ENCODE results near the gene SETBP1.
A peak's percentile ranks its signal among the peaks of the same experiment; 100 is the strongest.

SETBP1 gene

GRCh38 chr18:44816050-44816449, 135.4 kb downstream of the SETBP1 start:
- peak; percentile 59 for DNase-seq (ENCODE audit: low read depth, low spot score)

GRCh38 chr18:44816477-44816876, 135.8 kb downstream of the SETBP1 start:
- DNase-seq (ENCODE audit: low read depth, low spot score) = no peak

- no peak for DNase-seq (ENCODE audit: low read depth, low spot score)
Measured at GRCh38 chr18:44817831-44818473, 137.3 kb downstream of the SETBP1 start.

GRCh38 chr18:44818668-44819403, 138.1 kb downstream of the SETBP1 start:
- DNase-seq (ENCODE audit: low read depth, low spot score) = no peak

- DNase-seq (ENCODE audit: low read depth, low spot score) = no peak
Measured at GRCh38 chr18:44819944-44820510, 139.3 kb downstream of the SETBP1 start.

- no peak for DNase-seq (ENCODE audit: low read depth, low spot score)
Measured at GRCh38 chr18:44821924-44822323, 141.2 kb downstream of the SETBP1 start.

GRCh38 chr18:44823286-44823685, 142.6 kb downstream of the SETBP1 start:
- no peak for DNase-seq (ENCODE audit: low read depth, low spot score)

GRCh38 chr18:44823782-44824181, 143.1 kb downstream of the SETBP1 start:
- DNase-seq (ENCODE audit: low read depth, low spot score) = no peak

GRCh38 chr18:44824884-44825283, 144.2 kb downstream of the SETBP1 start:
- DNase-seq (ENCODE audit: low read depth, low spot score) = no peak

GRCh38 chr18:44826418-44827259, 146.0 kb downstream of the SETBP1 start:
- peak; percentile 70 for DNase-seq (ENCODE audit: low read depth, low spot score)

- DNase-seq (ENCODE audit: low read depth, low spot score) = no peak
Measured at GRCh38 chr18:44828080-44828479, 147.4 kb downstream of the SETBP1 start.

GRCh38 chr18:44830581-44830980, 149.9 kb downstream of the SETBP1 start:
- DNase-seq (ENCODE audit: low read depth, low spot score) = no peak

GRCh38 chr18:44833786-44834185, 153.1 kb downstream of the SETBP1 start:
- DNase-seq (ENCODE audit: low read depth, low spot score) = no peak

GRCh38 chr18:44834867-44835469, 154.3 kb downstream of the SETBP1 start:
- DNase-seq (ENCODE audit: low read depth, low spot score) = no peak

- peak; percentile 52 for DNase-seq (ENCODE audit: low read depth, low spot score)
Measured at GRCh38 chr18:44835703-44836102, 155.0 kb downstream of the SETBP1 start.

- DNase-seq (ENCODE audit: low read depth, low spot score) = no peak
Measured at GRCh38 chr18:44836263-44836662, 155.6 kb downstream of the SETBP1 start.

- no peak for DNase-seq (ENCODE audit: low read depth, low spot score)
Measured at GRCh38 chr18:44837482-44838180, 156.9 kb downstream of the SETBP1 start.

- DNase-seq (ENCODE audit: low read depth, low spot score) = peak; percentile 63
Measured at GRCh38 chr18:44838971-44839666, 158.4 kb downstream of the SETBP1 start.

- no peak for DNase-seq (ENCODE audit: low read depth, low spot score)
Measured at GRCh38 chr18:44840058-44840790, 159.5 kb downstream of the SETBP1 start.

- no peak for DNase-seq (ENCODE audit: low read depth, low spot score)
Measured at GRCh38 chr18:44841221-44841620, 160.5 kb downstream of the SETBP1 start.

Data from ELF-1 (cell line).